HG02981 (cell line): Measurements from ENCODE around the gene MAPK11.

ENCODE experiments used
- ATAC-seq: cut with Tn5 transposase; IDR thresholded peaks from one replicate; pipeline ENCODE4 v1.9.1; 2021; ENCODE audit warnings: mild to moderate bottlenecking, moderate library complexity; ENCODE audit not compliant: unreplicated experiment

Gene MAPK11

GRCh38 chr22:50308597-50308935 is 38.4 kb upstream of the MAPK11 start:
- no peak for ATAC-seq

- ATAC-seq, result no peak
These were observed 37.9 kb upstream of the MAPK11 start for GRCh38 chr22:50307890-50308596.

DNA sequence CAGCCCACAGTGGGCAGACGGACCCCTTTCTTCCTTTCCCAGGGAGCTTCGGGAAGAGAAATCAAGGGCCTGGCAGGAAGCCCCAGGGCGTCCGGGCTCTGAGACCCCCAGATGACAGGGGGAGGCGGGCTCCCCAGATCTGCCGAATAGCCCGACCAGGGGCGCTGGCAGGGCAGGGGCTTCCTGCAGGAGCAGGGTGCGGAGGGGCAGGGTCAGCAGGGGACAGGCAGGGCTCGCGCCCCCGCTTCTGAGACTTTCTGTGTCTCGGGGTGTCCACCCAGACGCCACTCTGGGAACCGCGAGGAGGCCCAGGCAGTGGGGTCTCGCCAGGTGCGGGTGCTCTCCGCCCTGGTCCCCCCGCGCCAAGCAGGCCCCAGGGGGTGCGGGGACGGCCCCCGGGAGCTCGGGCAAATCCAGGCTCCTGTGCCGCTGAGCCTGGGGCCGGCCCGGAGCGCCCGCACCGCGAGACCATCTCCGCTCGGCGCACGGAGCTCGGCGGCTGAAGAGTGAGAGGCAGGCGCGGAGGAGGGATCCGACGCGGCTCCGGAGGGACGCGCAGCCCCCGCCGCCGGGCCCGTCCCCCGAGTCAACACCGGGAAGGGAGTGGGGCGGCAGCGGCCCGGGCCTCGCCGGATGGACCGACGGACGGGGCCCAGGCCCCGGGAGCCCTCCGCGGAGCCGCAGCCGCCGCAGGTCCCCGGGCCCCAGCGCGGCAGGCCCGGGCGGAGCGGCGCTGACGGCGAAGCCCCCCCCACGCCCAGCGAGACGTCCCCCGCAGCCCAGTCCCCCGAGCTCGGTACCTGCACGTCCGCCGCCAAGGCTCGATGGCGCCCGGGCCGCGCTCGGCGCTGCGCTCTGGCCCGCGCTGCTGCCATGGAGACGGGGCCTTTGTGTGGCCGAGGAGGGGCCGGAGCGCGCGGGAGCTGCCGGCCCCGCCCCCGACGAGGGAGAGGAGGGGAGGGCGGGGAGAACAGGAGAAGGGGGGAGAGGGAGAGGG is 36.9 kb upstream of the MAPK11 start, which contains the start of gene PLXNB2:
TSS of gene PLXNB2 (minus strand) at position 894 of the 997 bp plus-strand sequence. CDS start 17,062 bp downstream, outside the sequence.
- ATAC-seq, result no peak

DNA sequence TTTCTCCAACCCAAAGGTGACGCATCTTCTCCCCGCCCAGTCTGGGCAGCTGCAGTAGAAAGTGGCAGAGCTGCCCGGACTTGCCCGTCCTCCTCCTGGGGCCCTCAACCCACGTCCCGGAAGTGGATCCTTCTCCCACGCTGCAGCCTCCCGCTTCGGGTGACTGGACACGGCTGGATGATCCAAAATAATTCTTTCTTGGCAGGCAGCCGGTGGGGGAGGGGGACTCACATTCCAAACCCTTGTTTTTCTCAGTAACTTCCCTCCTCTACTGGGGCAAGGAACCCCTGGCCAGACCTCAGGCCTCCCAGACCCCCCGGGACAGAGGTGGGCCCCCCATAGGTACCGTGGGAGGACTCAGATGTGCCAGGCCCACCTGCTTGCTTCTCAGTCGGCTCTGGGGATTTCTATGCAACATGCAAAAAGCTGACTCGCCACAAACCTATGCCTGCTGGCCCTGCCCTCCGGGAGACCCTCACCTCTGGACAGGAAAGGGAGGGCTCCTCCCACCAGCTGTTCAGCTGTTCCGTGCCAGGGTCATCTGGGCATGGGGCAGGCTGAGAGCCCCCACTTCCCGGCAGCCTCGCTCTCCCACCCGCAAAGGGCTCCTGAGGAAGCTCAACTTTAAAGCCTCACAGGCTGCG is 35.9 kb upstream of the MAPK11 start:
- no peak for ATAC-seq

DNA sequence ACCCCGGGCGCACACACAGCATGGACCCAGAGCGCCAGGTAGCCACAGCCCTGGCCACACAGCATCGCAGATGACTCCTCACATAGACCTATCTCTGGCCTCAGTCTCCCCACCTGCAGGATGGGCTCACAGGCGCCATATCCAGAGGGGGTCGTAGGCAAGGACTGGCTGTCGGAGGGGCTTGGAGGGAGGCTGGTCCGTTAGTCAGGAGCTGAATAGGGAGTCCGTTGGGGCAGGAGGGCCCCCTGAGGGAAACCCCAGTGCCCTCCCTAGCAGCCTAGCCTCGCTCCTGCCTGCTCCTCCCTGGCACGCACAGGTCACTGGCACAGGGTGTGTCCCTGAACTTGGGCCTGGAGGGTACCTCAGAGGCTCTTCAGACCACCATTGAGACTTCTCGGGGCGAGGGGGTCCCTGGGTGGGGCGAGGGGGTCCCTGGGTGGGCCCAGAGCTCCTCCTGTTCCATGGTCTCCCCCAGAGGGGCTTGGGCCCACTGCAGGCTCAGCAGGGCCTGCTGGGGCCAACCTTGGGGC is 35.3 kb upstream of the MAPK11 start:
- ATAC-seq, result no peak

DNA sequence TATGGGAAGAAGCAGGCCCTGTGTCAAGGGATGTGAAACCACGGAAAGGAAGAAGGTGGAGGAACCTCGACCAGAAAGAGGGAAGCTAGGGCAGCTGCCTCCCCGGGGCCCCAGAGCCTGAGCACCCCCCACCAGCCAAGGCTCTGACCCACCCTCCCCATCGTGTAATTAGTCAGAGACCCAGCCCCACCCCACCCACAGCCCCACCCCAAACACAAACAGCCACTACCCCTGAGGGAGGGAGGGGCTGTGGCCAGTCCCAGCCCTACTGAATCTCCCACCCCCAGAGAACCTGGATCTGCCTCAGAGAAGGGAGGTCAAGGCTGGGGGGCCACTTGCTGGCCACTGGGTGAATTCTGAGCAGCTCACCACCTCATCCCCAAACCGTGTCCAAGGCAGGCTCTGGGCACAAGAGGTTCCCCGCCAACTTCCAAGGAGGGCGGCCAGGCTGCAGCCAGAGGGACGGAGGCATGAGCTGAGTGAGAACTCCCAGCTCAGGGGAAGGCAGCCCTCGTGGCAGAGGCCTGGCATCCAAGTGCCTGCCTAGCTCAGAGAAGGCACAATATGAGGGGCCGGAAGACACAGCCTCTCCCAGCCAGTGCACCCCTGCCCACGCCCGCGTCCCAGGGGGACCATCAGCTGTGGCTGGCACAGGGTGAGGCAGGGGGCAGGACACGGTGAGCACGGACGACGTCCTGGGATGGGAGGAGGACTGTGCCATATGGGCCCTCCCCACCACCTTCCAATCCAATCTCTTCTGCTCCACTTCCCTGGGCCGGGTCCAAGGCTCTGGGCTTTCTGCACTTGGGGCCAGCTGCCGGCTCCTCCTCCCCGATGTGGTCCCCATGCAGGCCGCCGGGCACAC is 34.6 kb upstream of the MAPK11 start:
- no peak for ATAC-seq

DNA sequence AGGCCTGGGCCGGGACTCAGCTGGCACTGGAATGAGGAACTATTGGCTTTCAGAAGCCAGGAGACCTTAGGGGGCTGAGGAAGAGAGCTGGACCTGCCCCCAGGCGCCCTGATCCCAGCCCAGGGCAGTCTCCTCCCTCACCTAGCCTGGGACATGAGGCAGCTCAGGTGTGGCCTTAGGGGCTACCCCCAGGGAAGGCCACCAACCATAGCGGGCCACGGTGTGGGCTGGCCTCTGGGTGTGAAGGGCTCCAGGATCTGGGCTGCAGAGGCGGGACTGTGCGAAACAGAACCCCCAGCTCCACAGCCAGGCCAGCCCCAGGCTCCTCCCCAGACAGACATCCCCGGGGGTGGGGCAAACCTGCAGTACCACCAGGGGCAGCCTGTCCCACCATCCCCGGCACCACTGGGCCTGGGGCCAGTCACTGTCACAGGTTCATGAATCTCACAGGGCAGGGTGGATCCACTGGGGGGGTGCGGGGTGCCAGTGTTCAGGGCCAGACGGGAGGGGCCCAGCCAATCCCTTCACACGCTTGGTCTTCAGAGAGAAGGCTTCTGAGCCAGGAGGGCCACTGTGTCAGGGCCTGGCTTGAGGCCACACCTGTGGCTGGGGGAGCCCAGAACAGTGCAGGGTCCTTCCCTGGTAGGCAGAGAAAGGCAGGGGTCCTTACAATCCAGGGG is 33.8 kb upstream of the MAPK11 start:
- no peak for ATAC-seq

DNA sequence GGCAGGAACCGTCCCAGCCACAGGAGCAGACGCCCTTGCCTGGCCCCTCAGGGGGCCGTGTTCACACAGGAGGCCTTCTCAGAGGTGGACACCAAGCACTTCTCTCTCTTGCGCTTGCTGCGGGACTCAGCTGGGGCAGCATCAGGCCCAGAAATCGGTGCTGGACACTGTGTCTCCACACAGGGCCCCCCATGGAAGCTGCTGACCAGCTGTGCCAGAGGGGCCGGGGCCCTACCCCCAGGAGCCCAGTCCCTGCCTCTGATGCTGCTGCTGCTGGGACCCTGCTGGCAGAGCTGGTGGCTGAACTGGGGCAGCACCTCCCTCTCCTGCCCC is 33.3 kb upstream of the MAPK11 start:
- no peak for ATAC-seq

- ATAC-seq, result no peak
These were observed 32.4 kb upstream of the MAPK11 start for GRCh38 chr22:50302564-50302963.

- ATAC-seq, result no peak
These were observed 31.9 kb upstream of the MAPK11 start for GRCh38 chr22:50302041-50302541.

GRCh38 chr22:50301581-50301991 is 31.4 kb upstream of the MAPK11 start:
- no peak for ATAC-seq

DNA sequence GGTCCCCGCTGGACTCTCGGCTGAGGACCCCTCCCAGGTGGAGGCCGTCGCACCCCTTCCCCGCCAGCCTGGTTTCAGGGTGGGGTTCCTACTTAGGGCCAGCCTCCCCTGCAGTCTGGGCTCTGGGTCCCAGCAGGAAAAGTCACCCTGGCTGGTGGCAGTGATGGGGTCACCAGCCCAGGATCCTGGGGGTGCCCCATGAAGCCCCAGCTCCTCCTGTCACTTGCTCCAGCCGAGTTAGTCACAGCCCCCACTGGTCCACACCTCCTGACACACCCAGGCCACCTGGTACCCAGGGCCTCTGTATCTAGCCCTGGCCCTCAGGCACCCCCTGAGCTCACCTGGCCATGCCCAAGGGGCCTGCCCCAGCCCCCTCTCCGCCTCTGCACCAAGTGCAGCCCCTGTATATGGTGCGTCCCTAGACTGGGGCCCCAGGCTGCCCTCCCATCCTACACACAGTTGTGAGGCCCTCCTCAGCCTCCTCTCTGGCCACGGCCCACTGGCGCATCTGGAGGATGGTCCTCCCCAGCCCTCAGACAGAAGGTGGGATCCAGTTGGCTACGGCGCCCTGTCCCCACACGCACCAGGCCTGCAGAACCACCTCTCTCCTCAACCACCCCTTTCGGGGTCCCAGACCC is 30.6 kb upstream of the MAPK11 start:
- ATAC-seq, result no peak

DNA sequence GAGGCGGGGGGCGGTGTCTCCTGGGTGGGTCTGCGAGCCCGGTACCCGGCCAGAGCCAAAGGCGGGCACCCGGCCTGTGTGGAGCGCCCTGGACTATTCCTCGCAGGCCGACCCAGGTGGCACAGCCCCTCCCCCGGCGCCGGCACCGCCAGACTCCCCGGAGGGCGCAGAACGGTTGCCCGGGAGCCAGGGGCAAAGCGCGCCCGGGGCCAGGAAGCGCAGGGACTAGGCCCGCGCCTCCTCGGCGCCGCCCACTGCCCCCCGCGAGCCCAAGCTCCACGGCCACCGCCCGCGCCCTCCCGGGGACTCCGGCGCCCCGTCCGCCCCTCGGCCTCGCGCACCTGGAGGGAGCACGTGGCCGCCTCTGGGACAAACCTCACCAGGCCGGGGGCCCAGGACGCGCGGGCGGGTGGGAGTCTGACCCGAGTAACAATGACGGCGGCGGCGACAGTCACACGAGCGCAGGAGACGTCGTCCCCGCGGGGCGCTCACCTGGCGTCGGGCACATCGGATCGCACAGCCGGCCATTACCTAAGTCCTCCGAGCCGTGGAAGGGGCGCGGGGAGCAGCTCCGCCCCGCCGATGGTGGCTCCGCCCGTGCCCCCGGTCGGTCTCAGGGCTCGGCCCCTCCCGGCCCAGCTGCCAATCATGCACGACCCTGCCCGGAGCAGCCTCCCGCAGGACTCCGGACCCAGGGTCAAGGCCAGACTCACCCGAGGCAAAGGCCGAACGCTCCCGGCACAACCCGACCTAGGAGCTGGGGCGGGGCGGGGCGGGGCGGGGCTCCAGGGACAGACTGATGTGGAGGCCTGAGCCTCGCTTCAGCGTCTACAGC is 29.8 kb upstream of the MAPK11 start:
- no peak for ATAC-seq

GRCh38 chr22:50298937-50299784 is 29.0 kb upstream of the MAPK11 start:
- ATAC-seq, result no peak

DNA sequence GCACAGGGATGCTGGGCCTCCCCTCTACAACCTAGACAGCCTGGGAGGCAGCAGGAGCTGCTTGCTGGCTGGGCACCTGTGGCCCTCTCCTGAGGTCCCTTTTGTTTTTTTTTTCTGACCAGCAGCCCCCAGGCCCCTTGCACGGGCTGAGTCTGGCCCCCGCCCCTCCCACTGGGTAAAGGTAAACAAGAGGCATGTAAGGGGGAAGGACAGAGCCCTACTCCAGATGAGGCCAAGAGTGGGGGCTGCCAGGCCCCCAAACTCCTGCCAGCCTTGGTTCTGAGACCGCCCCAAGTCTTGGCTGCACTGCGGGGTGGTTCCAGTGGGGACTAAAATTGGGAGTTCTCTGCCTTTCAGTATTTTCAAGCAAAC is 28.1 kb upstream of the MAPK11 start:
- no peak for ATAC-seq

DNA sequence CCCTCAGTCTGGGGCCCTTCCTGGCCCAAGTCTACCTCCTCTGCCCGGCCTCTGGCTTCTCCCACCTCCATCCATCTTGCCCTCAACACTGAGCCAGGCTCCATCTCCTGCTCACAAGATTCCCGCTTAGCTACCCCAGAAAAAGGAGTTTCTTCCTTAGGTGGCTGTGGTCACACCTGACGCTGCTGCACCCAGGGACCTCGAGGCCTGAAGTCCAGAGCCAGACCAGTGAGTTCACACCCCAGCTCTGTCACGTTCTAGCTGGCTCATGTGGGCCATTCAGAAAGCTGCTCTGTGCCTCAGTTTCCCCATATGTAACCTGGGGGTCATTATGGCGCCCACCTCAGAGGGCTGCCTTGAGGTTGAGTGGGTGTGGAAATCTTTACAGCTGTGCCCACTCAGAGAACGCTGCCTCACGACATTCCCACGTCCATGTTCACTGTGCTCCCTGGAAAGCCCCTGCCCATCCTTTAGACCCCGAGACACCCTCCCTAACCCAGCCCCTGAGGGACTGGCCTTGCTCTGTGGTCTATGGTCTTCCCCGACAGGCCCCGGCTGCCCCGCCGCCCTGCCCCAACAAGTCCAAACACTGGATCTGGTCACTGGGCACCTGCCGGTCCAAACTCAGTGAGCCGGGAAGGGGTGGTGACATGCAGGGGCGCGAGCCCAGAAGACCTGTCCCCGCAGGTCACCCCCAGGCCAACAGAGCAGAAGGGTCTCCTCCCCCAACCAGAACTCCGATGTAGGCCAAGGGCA is 27.5 kb upstream of the MAPK11 start:
- ATAC-seq, result no peak
